ENCODE results near the gene FXYD6. TPM values are rescaled to one million over a fixed set of nuclear protein-coding genes. Genes with fewer than 3 reads are reported as not detected.

Gene FXYD6
- total and polyA plus RNA-seq, 8 donors, result 12.7 to 187 (median 40.6) TPM

DNA sequence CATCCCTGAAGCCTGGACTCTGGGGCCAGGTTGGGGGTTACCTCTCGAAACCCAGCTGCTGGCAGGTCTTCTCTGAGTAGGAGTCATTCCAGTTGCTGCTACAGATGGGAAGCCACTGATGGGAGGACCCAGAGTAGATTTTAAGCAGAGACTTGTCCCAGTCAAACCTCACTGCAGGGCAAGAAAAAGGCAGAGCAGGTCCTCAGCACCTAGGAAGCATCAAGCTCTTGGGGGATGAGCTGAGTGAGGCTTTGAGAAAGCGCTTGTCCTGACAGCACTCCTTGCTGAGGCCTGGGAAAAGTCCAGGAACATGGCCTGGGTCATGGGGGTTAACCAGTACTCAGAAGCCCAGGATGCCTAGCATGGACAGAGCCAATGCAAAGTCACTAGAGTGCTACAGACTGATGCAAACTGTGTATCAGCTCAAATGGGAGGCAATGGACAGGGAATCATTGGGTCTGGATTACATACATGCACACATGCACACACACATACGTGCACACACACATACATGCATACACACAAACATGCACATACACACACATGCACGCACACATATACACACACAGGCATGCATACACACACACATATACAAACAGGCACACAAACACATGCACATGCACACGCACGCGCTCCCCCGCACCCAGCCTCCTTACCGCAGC lies 37.4 kb upstream of the FXYD6 start:
- WGBS, 5 donors, result 88 to 99% (median 95%) methylated on average over 9 of the region's 9 CpGs
- intact Hi-C loops (cut with DNase I; ENCODE audit: low total_unique reads), result no loop called here
- H3K4me3 ChIP-seq, result no peak overlapping the region
- peaks cover 0 to 17% (median 0%) of the 10 kb centered on the region in 3 donors for H3K27me3 ChIP-seq
- H3K4me1 ChIP-seq, result no peaks in the 10 kb centered on the region
- DNase-seq, result no peak
- TF ChIP-seq EP300 (IDR thresholded peaks at IDR 0.05) (no peak), POLR2AphosphoS5 (IDR thresholded peaks at IDR 0.05) (no peak), POLR2A (IDR thresholded peaks at IDR 0.05) (no peak)
- TF ChIP-seq, protein P1, sequence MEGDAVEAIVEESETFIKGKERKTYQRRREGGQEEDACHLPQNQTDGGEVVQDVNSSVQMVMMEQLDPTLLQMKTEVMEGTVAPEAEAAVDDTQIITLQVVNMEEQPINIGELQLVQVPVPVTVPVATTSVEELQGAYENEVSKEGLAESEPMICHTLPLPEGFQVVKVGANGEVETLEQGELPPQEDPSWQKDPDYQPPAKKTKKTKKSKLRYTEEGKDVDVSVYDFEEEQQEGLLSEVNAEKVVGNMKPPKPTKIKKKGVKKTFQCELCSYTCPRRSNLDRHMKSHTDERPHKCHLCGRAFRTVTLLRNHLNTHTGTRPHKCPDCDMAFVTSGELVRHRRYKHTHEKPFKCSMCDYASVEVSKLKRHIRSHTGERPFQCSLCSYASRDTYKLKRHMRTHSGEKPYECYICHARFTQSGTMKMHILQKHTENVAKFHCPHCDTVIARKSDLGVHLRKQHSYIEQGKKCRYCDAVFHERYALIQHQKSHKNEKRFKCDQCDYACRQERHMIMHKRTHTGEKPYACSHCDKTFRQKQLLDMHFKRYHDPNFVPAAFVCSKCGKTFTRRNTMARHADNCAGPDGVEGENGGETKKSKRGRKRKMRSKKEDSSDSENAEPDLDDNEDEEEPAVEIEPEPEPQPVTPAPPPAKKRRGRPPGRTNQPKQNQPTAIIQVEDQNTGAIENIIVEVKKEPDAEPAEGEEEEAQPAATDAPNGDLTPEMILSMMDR (IDR thresholded peaks at IDR 0.05), result no peak
- no peaks in the 10 kb centered on the region for H3K36me3 ChIP-seq
- H3K9me3 ChIP-seq, result no peaks in the 10 kb centered on the region
- H3K27ac ChIP-seq, result no peak overlapping the region

GRCh38 chr11:117912497-117912896 lies 36.0 kb upstream of the FXYD6 start:
- H3K4me3 ChIP-seq, result no peak overlapping the region
- DNase-seq, result no peak
- TF ChIP-seq, protein P1 (IDR thresholded peaks at IDR 0.05), result no peak
- TF ChIP-seq EP300 (IDR thresholded peaks at IDR 0.05) (no peak), POLR2AphosphoS5 (IDR thresholded peaks at IDR 0.05) (no peak), POLR2A (IDR thresholded peaks at IDR 0.05) (no peak)
- no peaks in the 10 kb centered on the region for H3K36me3 ChIP-seq
- intact Hi-C loops (cut with DNase I; ENCODE audit: low total_unique reads), result no loop called here
- 91 to 97% (median 94%) methylated on average over 7 of the region's 7 CpGs for WGBS, 5 donors
- no peak overlapping the region for H3K27ac ChIP-seq
- H3K9me3 ChIP-seq, result no peaks in the 10 kb centered on the region
- peaks cover 0 to 2% (median under 1%) of the 10 kb centered on the region in 4 donors for H3K4me1 ChIP-seq
- H3K27me3 ChIP-seq, result peaks cover 0 to 21% (median 0%) of the 10 kb centered on the region in 3 donors

DNA sequence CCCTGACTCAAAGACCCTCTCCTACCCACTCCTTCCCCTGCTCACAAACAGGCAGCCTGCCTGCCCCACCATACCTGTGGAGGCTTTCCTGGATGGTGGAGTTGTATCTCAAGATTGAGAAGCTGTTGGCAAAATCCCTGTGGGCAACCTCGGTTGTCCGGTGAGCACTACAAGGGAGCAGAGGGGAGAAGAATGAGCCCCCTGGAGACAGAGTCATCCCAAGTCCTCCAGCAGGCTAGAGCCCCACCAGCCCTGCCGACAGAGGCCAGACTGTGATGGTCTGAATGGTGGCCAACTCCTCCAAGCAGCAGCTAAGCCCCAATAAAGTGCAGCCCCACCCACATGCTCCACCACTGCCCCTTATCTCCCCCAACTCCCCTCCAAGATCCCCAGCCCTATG lies 35.2 kb upstream of the FXYD6 start:
- Histone ChIP-seq H3K36me3 (no peaks in the 10 kb centered on the region), H3K4me1 (peaks cover 0 to 9% (median 2%) of the 10 kb centered on the region in 4 donors), H3K4me3 (no peak overlapping the region), H3K27ac (no peak overlapping the region), H3K9me3 (no peaks in the 10 kb centered on the region), H3K27me3 (peaks cover 0 to 21% (median 0%) of the 10 kb centered on the region in 3 donors)
- intact Hi-C loops (cut with DNase I; ENCODE audit: low total_unique reads), result no loop called here
- DNase-seq, result no peak
- TF ChIP-seq, protein P1 (IDR thresholded peaks at IDR 0.05), result no peak
- no peak for TF ChIP-seq EP300 (IDR thresholded peaks at IDR 0.05)
- TF ChIP-seq POLR2AphosphoS5 (IDR thresholded peaks at IDR 0.05), result no peak
- no peak for TF ChIP-seq POLR2A (IDR thresholded peaks at IDR 0.05)
- WGBS, 5 donors, result 84 to 93% (median 91%) methylated on average over 3 of the region's 3 CpGs; no CpG with 5 or more reads in 1 of the 5 donors

GRCh38 chr11:117910941-117911655 lies 34.6 kb upstream of the FXYD6 start:
- no peaks in the 10 kb centered on the region for H3K9me3 ChIP-seq
- WGBS, 5 donors, result 64 to 80% (median 69%) methylated on average over 12 of the region's 12 CpGs
- no peak for DNase-seq
- TF ChIP-seq, protein P1 (IDR thresholded peaks at IDR 0.05), result no peak
- no peak for TF ChIP-seq POLR2A (IDR thresholded peaks at IDR 0.05)
- TF ChIP-seq EP300 (IDR thresholded peaks at IDR 0.05), result no peak
- no peak for TF ChIP-seq POLR2AphosphoS5 (IDR thresholded peaks at IDR 0.05)
- H3K27ac ChIP-seq, result no peak overlapping the region
- intact Hi-C loops (cut with DNase I; ENCODE audit: low total_unique reads), result no loop called here
- H3K27me3 ChIP-seq, result peaks cover 0 to 17% (median 0%) of the 10 kb centered on the region in 3 donors
- no peak overlapping the region for H3K4me3 ChIP-seq
- H3K4me1 ChIP-seq, result peaks cover 0 to 9% (median 2%) of the 10 kb centered on the region in 4 donors
- no peaks in the 10 kb centered on the region for H3K36me3 ChIP-seq

All from stomach (tissue), 9 donors.